AG20443 (cell line): ENCODE data around the gene PTBP3.
A peak's percentile ranks its signal among the peaks of the same experiment; 100 is the strongest.

ENCODE experiments used
- DNase-seq: peaks from one replicate; pipeline ENCODE4 v3.0.0; 2012; ENCODE audit warnings: low spot score, mixed read lengths

Gene PTBP3

DNA sequence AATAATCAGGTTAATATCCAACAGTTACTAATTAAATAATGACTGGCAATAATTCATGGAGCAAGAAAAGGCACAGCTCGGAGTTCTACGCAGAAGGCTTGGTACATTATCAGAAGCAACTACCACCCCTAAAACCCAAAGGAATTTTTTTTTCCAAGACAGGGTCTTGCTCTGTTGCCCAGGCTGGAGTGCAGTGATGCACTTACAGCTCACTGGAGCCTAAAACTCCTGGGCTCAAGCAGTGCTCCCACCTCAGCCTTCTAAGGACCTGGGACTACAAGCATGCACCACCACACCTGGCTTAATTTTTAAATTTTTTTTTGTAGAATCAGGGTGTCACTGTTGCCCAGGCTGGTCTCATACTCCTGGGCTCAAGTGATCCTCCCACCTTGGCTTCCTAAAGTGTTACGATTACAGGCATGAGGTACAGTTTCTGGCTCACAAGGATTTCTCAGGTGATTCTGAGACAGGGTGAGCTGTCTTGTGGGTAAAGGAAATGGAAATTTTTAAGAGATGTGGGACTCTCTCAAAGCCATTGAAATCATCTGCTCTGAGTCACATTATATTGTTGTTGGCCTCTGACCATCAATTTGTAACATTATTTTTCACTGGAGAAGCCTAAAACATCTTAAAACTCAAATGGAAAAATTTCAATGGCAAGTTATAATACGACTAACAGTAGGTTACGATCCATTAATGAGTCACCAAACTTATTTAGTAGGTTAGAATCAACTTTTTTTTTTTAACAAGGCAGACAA, 26.8 kb upstream of the PTBP3 start:
- peak; percentile 44 for DNase-seq

DNA sequence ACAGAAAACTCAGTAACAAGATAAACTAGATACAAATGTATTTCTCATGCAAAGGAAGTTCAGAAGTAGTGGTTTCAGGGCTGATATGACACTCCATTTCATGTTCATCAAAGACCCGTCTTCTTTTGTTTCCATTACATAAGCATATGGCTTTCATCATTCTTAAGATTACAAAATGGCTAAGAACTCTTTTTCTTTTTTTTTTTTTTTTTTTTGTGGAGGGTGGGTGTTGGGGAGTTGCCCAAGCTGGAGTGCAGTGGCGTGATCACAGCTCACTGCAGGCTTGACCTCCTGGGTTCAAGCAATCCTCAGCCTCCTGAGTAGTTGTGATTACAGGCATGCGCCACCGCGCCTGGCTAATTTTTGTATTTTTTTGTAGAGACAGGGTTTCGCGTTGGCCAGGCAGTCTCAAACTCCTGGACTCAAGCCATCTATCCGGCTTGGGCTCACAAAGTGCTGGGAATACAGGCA, 22.0 kb upstream of the PTBP3 start:
- no peak for DNase-seq

DNA sequence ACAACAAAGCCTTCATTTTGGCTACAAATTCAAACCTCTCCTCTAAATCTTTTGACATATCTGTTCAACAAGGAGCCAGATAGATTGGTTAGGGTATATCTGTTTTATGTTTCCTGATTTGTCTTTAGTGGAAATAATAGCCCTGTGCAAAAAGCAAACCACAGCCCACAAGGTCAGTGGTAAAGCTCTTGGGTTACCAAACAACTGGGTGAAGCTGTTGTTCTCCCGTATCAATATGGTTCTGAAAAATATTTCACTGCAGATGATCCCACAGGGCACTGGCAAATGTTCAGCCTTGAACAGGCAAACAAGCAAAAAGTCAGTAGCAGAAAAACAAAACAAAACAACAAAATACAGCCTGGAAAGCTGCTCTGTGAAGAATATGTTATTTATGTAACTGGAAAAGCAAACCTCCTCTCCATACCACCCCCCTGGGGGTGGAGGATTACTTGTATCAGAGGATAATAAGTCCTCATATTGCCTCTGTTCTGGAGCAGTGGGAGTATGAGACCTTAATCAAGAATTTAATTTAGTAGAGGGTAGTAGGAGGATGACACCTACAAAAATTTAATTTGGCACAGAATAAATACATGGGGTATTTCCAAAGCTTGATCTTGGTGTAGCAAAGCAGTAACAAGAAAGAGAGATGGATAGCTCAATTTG, 20.8 kb upstream of the PTBP3 start:
- DNase-seq: no peak

DNA sequence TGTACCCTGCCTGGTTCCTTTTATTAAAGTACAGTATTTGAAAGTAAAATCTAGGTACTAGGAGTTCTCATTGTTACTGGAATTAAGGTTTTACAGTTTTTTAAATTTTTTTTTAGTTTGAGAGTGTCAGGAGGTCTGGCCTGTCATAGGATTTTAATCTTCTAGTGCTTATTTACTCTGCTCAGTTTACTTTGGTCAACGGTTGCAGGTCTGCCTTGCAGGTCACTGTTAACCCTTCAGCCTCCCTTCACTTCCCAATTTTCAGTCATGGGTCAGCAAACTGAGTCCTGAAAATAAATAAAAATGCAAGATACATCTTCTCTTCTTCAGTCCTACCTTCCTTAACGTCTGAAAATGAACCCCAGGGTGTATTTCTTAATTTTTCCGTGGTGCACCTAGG, 18.8 kb upstream of the PTBP3 start:
- no peak for DNase-seq

DNA sequence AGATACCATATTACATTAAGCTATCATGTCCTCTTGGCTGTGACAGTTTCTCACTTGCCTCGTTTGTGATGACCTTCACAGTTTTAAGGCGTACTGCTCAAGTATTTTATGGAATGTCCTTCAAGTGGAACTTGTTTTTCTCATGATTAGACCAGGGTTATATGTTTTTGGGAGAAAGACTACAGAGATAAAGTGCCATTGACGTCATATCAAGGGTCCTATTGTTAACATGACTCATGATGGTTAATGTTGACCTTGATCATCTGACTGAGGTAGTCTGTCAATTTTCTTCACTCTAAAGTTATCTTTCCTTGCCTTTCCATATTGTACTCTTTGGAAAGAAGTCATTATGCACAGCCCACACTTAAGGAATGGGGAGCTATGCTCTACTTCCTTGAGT, 17.8 kb upstream of the PTBP3 start:
- no peak for DNase-seq

DNA sequence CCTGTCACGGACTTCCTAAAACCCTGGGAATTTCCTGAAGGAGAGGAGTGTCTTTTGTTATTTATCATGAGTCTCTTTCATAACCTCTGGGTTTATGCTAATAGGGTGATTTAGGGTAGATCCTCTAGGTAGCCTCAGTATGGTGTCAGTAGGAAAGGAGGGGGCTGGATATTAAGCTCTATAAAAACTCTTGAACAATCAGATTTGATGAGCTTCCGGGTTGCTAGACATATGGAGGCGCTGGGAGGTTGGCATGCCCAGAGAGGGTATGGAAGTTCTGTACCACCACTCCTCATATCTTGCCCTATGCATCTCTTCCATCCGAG, 15.6 kb upstream of the PTBP3 start:
- DNase-seq: no peak

DNA sequence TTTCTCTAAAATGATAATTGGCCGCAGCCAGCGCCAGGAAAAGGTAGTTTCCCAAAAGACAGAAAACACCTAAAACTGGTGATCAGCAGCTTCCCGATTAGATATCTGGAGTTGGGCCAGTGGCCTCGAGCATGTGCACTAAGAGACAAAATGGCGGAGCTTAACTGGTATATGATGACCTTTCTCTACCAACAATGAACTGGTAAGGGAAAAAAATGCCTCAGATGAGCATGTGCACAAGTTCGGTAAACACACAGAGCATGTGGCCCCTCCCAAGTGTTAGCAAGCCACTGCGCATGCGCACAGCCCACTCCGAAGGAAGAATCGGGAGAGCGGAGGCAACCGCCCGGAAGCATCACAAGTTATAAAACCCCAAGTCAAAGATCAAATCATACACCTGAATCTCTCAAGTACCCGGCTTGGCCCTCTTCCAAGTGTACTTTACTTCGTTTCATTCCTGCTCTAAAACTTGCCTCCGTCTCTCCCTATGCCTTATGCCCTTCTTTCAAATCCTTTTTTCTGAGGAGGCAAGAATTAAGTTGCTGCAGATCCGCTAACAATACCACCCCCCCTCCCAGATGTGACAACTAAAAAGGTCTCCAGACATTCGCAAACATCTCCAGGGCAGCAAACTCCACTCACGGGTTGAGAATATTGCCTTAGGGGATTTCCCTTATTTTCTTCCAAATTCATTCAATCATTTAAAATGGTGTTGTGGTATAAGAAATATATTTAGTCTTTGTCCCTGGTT, 15.0 kb upstream of the PTBP3 start:
- DNase-seq: peak; percentile 90

DNA sequence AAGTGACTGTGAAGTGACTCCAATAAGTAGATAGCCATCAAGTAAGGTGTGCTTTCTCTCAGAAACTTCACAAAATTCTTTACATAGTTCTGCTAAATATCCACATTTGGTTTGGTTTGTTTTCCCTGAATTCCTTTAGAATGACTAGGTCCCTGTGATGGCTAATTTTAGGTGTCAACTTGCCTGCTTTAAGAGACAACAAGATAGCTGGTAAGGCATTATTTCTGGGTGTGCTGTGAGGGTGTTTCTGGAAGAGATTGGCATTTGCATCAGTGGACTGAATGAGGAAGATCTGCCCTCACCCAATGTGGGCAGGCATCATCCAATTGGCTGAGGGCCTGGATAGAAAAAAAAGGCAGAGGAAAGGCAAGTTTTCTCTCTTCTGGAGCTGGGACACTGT, 8.3 kb upstream of the PTBP3 start:
- DNase-seq: peak; percentile 20

DNA sequence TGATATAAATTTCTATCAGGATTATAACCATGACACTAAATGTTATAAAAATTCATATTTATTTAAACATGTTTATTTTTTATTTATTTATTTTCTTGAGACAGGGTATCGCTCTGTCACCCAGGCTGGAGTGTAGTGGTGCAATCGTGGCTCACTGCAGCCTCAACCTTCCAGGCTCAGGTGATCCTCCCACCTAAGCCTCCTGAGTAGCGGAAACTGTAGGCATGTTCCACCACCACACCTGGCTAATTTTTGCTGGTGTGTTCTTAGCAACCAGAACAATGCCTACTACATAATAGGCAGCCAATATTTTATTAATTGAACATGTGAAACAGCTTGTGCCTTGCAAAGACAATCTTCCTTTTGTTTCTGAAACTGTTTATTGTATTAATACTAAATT, 6.5 kb upstream of the PTBP3 start:
- DNase-seq: no peak

DNA sequence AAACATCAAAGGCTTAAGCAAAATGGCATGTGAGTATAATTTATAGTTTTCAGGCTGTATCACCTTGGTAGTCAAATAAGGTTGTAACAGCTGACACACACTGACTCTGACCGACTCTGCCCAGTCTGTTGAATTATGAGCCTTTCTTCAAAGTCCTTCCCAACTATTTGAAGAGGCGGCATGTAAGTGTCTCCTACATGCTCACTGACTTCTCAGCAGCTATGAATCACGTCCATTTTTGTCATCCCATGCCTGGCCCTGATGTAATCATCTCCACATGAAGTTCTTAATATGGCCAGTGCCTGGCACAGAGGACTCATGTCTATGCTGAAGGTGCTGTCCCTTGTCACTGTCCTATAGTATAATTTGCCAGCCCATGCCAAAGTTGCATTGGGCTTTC, 5.1 kb upstream of the PTBP3 start:
- DNase-seq: peak; percentile 70

DNA sequence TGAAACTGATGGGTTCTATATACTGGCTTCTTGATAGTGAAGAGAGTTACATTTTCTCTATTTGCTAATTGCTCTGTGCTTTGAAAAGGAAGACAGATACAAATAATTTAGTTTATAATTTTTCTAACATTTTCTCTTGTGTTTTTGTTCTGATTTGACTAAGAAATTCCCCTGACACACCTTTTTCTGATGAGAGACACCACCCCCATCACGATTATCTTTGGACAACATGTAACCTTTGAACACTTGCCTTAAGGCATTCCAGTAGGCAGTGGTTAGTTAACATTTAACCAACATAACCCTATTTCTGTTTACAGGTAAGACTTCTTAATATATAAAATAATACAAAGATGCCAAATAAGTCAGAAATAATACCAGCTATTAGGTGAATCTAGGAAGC, 4.1 kb upstream of the PTBP3 start:
- DNase-seq: no peak

DNA sequence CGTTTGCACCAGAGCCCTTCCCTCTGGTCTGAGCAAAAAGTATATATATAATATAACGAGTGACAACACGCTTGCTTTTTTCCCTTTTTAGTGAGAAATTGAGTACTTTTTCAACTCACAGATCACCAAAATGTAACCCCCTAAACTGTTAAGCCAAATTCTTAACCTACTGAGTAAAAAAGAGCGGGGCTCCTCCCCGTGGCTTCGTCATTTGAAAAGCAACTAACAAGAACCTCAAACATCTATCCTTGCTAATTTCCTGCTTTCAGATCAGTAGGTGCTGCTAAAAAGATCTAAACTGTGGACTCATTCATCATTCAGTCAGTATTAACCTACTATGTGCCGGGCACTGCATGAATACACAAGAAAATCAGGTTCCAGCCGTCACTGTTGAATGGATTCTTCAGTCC, 1.0 kb upstream of the PTBP3 start:
- peak; percentile 16 for DNase-seq

DNA sequence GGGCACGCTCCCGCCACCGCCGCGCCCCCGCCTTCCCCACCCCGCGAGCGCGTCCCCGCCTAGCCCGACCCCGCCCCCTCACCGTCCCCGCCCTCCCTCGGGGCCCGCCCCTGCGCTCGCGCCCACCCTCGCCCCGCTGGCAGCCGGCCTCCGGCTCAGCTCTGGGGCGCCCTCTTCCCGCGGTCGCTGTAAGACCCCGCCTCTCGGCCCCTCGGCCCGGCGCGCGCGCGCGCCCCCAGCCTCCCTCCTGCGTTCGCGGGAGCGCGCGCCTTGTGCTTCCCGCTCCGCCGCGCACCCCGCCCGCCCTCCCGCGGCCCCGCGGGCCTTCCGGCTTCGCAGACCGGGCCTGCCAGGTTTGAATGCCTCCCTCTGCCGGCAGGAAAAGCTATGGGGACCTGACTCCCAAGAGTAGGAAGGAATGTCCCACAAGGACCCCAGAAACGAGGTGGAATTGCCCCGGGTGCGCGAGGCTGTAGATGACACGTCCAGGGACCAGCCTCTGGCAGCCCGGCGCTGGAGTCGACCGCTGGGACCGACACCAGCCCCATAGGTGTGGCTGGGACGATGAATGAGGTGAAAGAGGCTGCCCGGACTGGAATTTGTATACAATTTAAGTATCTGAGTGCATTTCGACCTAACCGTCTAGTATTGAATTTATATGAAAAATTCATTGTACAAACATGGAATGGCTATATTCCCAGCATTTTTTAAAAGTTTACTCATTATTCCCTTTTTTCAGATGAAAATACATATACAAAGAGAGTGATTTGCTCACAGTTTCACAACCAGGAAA, 416 bp upstream of the PTBP3 start:
- peak; percentile 99 for DNase-seq

DNA sequence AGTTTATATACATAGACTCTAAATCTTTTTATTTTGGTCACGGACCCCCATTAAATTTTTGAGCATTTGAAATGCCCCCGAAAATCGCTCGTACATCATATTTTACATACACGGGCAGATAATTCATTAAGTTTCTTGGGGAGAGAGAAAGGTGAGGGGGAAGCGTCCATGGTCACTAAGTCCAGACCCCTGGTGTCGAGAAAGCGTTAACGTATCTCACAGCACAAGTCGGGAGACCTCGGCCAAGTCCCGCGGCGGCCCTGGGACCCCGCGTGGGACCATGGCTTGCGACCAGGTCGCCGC, 794 bp downstream of the PTBP3 start:
- DNase-seq: no peak

DNA sequence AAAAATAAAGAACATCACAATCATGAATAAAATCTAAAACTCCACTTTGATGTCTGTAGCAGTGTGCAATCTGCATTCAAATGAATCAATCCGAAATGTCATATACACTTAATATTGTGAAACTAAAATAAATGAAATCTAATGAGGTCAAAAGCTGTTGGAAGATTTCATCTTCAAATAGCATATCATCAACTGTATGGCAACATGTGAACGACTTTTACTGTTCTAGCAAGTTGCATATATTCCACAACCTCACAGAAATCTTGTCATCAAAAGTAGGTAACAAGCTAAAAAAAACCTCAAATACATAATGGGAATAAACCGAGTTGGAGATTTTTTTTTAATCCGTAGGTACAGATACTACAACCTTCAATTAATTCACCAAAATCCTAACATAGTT, 1.2 kb downstream of the PTBP3 start:
- DNase-seq: no peak

DNA sequence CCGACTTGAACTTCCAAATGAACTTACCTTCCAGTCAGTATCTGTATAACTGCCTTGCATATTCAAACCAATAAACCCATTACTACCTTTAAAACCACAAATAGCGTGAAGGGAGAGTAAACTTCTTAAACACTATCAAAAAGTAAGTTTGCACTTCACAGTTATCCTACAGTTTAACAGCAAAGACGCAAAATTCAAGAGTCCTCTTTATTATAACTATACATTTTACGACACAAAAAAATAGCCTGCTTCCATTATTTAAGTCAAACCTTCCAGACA, 1.8 kb downstream of the PTBP3 start:
- no peak for DNase-seq

DNA sequence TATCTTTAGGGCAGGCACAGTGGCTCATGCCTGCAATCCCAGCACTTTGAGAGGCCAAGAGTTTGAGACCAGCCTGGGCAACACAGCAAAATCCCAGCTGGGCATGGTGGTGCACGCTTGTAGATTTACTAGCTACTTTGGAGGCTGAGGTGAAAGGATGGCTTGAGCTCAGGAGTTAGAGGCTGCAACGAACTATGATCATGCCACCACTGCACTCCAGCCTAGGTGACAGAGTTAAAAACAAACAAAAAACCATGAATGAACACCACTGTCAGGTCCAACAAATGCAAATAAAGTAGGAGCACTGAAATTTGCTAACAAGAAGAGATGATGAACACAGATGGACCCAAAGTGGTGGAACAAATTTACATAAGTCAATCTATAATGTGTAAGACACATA, 4.9 kb downstream of the PTBP3 start:
- no peak for DNase-seq

DNA sequence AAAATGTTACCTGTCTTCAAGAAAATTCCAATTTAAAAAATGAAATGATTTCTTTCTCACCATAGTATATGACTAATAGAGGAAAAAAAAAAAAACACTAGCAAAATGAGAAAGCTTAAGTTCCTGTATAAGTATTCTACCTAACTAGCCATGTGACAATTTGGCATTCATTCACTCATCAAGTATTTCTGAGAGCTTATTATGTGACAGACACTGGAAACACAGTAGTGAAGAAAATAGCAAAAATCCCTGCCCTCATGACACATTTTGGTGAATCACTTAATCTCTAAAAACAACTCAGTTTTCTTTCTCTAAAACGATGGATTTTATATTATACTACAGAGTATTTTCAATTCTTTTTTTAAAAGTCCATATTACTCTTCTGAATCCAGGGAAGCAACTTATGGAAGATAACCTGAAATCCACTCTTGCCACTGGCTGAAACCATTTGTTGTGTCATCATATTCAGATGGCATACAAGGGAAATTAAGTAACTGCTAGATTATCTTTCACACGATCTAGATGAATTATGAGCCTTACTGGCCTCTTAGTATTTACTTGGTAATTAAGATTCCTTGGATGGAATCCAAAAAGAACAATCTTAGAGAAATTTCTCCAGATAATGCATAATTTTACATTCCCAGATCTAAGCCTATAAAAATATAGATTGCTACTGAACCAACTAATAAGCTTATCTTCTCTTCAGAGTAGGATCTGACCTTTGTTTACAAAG, 5.5 kb downstream of the PTBP3 start:
- DNase-seq: no peak

DNA sequence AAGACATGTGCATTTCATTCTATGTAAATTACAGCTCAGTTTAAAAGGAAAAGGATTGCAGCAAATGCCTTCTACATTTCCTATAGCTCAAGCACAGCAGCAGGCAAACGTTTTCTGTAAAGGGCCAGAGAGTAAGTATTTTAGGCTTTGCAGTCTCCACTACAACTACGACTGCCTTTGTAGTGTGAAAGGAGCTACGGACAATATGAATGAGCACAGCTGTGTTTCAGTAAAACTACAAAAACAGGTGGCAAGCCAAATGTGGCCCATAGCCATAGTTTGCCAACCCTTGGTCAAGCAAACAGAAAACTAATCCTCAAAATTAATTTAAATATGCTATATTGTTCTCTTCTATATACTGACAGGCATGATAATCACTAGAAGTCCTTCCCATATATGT, 7.2 kb downstream of the PTBP3 start:
- DNase-seq: no peak

DNA sequence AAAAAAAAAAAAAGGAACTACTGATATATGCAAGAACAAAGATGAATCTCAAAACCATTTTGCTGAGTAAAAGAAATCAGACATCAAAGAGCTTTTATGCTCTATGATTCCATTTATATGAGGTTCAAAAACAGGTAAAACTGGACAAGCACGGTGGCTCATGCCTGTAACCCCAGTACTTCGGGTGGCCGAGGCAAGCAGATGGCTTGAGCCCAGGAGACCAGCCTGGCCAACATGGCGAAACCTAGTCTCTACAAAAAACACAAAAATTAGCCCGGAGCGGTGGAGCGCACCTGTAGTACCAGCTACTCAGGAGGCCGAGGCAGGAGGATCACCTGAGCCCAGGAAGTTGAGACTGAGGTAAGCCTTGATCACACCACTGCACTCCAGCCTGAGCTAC, 7.8 kb downstream of the PTBP3 start:
- no peak for DNase-seq

DNA sequence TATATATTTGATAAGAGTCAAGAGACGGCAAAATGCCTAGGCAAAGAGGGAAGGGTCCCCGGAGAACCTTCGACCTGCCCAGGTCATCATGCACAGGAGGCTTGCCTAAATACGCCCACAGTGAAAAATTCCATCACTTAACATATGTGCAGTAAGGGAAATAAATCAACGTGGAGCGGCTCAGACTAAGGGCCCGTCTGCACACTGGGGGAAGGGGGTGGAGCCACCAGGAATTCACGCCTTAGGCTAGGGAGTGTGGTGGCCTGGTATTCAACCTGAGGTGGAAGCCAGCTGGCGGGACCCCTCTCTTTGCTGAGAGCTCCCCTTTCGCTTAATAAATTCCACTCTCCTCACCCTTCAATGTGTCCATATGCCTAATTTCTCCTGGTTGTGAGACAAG, 8.3 kb downstream of the PTBP3 start:
- no peak for DNase-seq

DNA sequence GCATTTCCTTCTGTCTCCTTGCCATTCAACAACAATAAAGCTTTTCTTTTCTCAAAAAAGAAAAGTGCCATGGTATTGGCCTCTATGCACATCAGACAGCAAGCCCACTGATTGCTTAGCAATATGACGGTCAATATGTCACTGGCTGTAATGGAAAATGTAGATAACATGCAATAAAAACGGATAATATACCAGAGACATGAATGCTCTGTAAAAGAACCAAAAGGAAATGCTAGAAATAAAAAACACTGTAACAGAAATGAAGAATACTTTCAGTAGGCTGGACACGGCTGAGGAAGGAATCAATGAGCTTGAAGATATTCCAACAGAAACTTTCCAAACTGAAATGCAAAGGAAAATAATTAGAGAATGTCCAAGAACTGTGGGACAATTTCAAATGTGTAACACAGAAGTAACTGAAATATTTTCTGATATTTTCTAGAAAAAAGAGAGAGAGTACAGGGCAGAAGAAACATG, 10.0 kb downstream of the PTBP3 start:
- no peak for DNase-seq
